HG03571 (cell line): ENCODE data around the gene BACH2.
"Not testable (repeated sequence)": the region's sequence is repeated elsewhere in the genome, so short reads cannot be mapped to it uniquely, and the experiment has no call there.

Source experiments
- ATAC-seq: cut with Tn5 transposase; IDR thresholded peaks from one replicate; pipeline ENCODE4 v1.9.1; 2021; ENCODE audit not compliant: unreplicated experiment

BACH2 gene

GRCh38 chr6:90186637-90187371, 109.8 kb downstream of the BACH2 start:
- ATAC-seq: no peak

DNA sequence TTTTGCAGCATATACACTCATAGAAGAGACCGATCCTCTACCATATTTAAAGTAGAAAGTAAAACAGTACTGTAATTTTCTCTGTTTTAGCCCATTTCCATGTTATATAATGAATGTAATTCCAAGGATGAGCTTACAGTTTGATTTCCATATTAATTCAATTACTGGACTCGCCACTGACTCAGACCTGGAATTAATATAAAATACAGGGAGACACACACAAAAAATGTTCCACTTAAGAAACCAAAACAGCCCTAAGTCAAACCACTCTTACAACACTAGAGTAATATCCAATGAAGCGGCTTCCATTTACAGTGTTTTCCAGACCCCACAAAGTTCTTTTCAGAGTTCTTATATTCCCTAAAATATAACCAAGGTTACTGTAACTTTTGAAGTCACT, 110.6 kb downstream of the BACH2 start:
- no peak for ATAC-seq

GRCh38 chr6:90184334-90185298, 112.0 kb downstream of the BACH2 start:
- ATAC-seq: no peak

DNA sequence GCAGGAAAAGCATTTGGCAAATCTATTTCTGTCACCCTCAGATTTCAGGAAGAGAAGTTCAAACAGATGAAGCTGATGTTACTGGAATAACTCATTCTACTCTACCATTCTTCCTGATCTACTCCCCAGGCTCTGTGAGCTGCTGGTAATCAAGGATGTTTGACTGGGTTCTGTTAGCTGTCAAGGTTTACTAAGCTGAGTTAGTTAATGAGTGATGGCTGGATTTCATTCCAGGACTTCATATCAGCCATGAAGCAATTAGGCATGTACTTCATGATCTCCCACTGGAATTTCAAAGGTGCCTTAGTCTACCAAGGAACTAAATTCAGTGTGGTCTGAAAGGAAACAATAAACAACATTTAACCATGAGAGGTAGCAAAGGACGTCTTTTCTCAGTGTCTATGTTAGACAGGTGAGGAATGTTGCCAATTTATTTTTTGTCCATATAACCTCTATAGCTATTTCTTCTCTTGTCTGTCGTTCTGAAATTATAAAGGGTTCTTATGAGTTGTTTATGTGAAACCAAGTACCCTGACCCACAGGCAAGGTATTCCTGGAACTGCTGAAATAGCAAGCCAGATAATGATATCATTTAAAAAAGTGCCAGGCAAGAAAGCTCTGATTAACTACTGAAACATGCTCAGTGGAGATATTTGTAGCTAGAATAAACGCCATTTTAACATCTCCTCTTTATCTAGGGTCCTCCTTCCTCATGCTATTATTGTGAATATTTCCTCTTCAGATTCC, 112.9 kb downstream of the BACH2 start:
- ATAC-seq: no peak

DNA sequence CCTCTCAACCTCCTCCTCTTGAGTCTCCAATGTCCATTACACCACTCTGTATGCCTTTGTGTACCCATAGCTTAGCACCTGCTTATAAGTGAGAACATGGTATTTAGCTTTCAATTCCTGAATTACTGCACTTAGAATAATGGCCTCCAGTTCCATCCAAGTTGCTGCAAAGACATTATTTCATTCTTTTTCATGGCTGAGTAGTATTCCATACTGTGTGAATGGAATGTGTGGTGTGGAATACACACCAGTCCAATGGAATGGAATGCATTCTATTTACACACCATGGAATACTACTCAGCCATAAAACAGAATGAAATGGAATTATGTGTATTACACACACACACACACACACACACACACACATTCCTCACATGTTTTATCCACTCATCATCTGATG, 116.1 kb downstream of the BACH2 start:
- ATAC-seq: no peak

DNA sequence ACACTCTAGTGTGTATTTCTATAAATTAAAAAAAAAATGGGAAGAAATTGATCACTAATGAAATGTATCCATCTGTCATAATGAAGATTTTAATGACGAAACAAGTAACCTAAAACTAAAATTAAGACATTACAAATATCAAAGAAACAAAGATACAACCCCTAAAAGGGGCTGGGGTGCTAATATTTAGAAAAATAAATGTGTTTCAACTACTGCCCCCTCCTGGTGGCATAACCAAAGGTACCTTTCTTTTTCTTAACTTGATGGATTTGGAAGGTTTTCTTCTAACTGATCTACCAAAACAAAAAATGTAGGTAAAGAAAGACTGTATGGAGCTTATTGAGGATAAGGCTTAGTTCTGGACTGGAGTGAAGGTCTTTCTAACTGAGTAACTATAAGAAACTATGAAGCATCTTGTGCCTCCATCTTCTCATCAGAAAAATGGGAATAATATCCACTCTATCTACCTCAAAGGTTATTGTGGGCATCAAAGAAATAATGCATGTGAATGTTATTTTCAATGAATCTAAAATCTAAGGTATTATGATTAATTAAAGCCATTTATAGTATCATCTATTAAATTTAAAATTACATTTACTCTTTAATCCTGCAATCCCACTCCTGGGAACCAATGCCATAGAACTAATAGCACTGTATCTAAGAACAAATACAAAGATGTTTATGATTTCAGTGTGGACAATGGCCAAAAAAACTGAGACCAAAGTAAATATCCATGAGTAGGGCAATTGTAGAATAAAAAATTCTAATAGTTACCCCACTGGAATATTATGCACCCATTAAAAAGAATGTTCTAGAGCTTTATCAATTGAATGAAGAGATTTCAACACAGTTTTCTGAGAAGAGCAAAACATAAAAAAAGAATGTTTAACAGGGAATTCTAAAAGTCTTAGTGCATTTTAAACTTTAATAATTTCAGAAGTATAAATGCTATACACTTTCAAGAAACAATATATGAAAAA, 117.2 kb downstream of the BACH2 start:
- no peak for ATAC-seq

GRCh38 chr6:90178384-90178855, 118.2 kb downstream of the BACH2 start:
- ATAC-seq: no peak

- no peak for ATAC-seq
These were observed 118.9 kb downstream of the BACH2 start for GRCh38 chr6:90177544-90178383.

GRCh38 chr6:90175627-90176538, 120.8 kb downstream of the BACH2 start:
- no peak for ATAC-seq

DNA sequence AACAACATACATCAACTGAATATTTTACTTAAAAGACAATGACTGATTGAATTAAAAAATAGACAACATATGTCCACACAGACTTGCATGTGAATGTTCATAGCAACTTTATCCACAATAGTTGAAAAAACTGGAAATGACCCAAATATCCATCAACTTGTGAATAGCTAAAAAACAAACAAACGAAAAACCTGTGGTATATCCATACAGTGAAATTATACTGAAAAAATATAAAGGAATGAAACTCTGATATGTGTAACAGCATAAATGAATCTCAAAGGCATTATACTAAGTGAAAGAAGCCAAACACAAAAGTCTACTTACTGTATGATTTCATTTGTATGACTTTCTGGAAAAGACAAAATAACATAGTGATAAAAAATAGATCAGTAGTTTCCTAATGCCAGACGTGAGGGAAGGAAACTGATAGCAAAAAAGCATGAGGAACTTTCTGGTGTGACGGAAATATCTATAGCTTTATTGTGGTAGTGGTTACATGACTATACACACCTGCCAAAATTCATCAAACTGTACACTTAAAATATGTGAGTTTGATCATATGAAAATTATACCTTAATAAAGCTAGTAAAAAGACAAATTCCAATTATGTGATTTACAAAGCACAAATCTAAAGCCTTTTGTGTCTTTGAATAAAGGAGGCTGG, 123.2 kb downstream of the BACH2 start:
- ATAC-seq: no peak

GRCh38 chr6:90170601-90171000, 126.0 kb downstream of the BACH2 start:
- ATAC-seq: no peak

DNA sequence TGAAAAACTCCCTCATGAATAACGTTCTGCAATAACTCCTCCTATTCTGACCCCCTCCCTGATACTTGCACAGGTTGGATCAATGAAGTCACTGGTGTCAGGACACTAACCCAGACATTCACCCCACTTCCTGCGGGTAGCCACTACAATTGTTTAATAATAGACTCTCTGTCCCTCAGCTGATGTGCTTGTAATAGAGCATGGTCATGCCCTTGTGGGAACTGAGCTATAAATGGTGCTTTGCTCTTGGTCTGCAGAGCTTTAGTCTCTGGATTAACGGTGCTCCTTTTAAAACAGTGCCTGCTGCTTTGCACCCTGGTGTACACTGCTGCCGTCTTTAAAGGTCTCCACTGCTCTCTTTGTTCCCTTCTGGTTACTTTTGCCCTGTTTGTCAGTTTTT, 127.3 kb downstream of the BACH2 start:
- ATAC-seq: no peak

DNA sequence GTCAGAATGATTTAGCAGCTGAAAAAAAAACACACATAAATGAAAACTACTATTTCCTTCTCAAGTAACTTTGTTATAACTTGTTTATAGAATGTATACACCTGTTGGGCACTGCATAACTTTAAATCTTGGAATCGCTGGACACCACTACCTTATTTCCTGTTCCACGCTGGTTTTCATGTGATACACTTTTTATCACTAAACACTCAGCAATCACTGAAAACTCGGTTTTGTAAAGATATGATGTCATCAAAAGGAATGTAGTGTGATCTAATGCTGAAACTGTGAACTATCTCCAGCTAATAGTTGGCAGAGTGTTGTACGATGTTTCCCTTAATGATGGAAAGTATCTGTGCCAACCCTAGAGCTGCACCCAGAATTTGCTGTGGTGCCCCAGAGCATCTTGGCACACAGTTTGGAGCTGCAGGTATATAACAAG, 127.9 kb downstream of the BACH2 start:
- ATAC-seq: no peak

DNA sequence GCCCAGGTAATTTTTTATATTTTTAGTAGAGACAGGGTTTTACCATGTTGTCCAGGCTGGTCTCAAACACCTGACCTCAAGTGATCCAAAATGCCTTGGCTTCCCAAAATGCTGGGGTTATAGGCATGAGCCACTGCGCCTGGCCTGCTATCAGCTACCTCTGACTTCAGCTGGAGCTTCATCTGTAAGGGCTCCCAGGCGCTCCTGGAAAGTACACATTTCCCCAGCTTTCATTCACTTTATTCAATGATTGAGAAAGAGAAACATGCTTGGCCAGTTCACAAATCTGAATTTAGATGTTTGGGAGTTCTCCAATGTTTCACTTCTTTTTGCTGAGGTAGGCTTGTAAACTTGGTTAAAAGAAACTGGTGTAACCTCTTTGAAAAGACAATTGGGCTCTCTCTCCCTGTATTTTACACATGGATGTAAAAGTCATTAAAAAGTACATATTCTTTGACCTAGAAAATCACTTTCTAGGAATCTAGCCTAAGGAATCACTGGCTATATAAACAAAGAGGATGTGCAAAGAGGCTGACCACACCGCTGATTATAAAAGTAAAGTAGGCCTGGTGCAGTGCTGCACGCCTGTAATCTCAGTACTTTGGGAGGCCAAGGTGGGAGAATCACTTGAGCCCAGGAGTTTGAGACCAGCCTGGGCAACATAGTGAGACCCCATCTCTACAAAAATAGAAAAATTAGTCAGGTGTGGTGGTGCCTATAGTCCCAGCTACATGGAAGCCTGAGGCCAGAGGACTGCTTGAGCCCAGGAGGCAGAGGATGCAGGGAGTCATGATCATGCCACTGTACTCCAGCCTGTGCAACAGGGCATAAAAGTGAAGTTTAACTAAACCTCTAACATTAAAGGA, 128.9 kb downstream of the BACH2 start:
- ATAC-seq: no peak

DNA sequence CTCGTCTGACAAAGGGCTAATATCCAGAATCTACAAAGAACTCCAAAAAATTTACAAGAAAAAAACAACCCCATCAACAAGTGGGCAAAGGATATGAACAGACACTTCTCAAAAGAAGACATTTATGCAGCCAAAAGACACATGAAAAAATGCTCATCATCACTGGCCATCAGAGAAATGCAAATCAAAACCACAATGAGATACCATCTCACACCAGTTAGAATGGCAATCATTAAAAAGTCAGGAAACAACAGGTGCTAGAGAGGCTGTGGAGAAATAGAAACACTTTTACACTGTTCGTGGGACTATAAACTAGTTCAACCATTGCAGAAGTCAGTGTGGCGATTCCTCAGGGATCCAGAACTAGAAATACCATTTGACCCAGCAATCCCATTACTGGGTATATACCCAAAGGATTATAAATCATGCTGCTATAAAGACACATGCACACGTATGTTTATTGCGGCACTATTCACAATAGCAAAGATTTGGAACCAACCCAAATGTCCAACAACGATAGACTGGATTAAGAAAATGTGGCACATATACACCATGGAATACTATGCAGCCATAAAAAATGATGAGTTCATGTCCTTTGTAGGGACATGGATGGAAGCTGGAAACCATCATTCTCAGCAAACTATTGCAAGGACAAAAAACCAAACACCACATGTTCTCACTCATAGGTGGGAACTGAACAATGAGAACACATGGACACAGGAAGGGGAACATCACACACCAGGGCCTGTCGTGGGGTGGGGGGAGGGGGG, 130.3 kb downstream of the BACH2 start:
- not testable (repeated sequence) for ATAC-seq
